ENCODE results near the gene NRG2. TPM values are rescaled to one million over a fixed set of nuclear protein-coding genes. Genes with fewer than 3 reads are reported as not detected.

NRG2 gene
- total RNA-seq, 4 donors from 2014 or later: 5.3 to 8.8 (median 7.5) TPM

DNA sequence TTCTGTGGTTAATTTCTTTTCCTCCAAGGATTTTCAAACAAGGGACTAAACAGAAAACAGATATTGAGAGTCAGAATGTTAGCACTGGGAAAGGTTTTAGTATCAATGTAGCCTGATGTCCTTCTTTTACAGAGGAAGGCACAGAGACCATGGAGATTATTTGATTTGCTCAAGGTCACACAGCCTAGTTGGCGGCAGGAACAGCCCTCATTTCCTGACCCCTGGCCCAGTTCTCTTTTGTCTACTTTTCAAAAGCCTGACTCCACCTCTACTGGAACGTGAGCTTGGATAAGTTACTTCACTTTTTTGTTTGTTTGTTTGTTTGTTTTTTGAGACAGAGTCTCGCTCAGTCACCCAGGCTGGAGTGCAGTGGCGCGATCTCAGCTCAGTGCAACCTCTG lies 6.6 kb upstream of the NRG2 start:
- WGBS, 2 donors: 80 to 87% methylated on average over 5 of the region's 5 CpGs
- TF ChIP-seq, protein P1, sequence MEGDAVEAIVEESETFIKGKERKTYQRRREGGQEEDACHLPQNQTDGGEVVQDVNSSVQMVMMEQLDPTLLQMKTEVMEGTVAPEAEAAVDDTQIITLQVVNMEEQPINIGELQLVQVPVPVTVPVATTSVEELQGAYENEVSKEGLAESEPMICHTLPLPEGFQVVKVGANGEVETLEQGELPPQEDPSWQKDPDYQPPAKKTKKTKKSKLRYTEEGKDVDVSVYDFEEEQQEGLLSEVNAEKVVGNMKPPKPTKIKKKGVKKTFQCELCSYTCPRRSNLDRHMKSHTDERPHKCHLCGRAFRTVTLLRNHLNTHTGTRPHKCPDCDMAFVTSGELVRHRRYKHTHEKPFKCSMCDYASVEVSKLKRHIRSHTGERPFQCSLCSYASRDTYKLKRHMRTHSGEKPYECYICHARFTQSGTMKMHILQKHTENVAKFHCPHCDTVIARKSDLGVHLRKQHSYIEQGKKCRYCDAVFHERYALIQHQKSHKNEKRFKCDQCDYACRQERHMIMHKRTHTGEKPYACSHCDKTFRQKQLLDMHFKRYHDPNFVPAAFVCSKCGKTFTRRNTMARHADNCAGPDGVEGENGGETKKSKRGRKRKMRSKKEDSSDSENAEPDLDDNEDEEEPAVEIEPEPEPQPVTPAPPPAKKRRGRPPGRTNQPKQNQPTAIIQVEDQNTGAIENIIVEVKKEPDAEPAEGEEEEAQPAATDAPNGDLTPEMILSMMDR (IDR thresholded peaks at IDR 0.05): no peak
- TF ChIP-seq POLR2A (IDR thresholded peaks at IDR 0.05): no peak
- H3K4me3 ChIP-seq (ENCODE audit: low read depth, poor library complexity, severe bottlenecking): no peak overlapping the region
- no peak for DNase-seq (ENCODE audit: low spot score in 2 of 2)
- intact Hi-C loops (cut with DNase I; ENCODE audit: low total_unique reads): no loop called here

DNA sequence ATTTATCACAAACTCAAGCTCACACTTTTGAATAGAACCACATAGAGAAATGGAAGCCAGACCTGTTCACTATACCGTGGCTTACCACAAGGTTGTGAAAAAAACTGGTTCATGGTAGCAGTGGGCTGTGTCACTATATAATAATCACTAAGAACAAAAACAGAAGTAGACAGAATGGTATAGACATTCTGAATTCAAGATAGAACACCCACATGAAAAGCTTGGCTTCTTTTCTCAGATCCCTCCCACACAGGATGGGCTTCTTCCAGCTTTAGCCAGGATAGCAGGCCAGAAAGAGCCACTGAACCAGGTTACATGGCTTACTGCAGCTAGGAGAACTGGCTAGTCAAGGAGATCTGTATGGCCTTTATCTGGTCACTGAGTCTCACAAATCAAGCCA lies 6.1 kb upstream of the NRG2 start:
- no peak overlapping the region for H3K4me3 ChIP-seq (ENCODE audit: low read depth, poor library complexity, severe bottlenecking)
- intact Hi-C loops (cut with DNase I; ENCODE audit: low total_unique reads): no loop called here
- TF ChIP-seq, protein P1 (IDR thresholded peaks at IDR 0.05): no peak
- no peak for TF ChIP-seq POLR2A (IDR thresholded peaks at IDR 0.05)
- WGBS, 2 donors: 76 to 81% methylated on average over 1 of the region's 1 CpG
- DNase-seq (ENCODE audit: low spot score in 2 of 2): no peak

DNA sequence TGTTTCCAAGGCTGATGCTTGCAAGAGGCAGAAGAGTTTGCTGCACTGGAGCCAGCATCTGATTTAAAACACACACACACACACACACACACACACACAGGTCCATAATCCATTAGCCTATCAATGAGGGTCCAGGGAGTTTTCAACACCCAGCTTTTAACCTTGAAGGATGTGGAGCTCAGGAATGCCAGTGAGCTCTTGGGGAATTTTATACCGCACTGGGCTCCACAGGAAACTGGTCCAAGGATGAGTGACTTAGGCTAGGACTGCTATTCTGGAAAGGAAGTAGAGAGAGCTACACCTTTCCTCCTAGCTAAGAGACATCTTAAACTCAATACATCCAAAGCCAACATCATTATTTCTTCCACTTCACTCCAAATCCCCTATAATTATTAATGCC lies 942 bp upstream of the NRG2 start:
- TF ChIP-seq, protein P1 (IDR thresholded peaks at IDR 0.05): no peak
- no peak for TF ChIP-seq POLR2A (IDR thresholded peaks at IDR 0.05)
- no peak overlapping the region for H3K4me3 ChIP-seq (ENCODE audit: low read depth, poor library complexity, severe bottlenecking)
- no peak for DNase-seq (ENCODE audit: low spot score in 2 of 2)
- 56 to 63% methylated on average over 1 of the region's 1 CpG for WGBS, 2 donors
- intact Hi-C loops (cut with DNase I; ENCODE audit: low total_unique reads): no loop called here

DNA sequence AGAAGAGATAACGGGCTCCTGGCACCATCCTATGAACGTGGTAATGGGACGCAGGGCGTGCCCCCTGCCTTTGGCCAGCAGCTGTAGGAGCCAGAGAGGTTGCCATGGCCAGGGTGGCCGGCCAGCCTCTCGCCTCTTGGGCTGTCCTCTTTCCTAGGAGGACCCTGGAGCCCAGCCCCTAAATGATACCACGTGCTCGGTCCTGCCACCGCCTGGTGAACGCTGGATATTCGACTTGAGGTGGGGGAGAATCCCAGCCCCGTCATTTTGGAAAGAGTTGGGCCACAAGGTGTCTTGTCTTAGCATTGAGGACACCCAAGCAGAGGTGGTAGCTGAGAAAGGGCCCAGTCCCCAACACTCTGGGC lies 391 bp upstream of the NRG2 start:
- WGBS, 2 donors: 1% methylated on average over 8 to 10 of the region's 12 CpGs
- intact Hi-C loops (cut with DNase I; ENCODE audit: low total_unique reads): no loop called here
- H3K4me3 ChIP-seq (ENCODE audit: low read depth, poor library complexity, severe bottlenecking): no peak overlapping the region
- no peak for DNase-seq (ENCODE audit: low spot score in 2 of 2)
- no peak for TF ChIP-seq POLR2A (IDR thresholded peaks at IDR 0.05)
- TF ChIP-seq, protein P1 (IDR thresholded peaks at IDR 0.05): no peak

DNA sequence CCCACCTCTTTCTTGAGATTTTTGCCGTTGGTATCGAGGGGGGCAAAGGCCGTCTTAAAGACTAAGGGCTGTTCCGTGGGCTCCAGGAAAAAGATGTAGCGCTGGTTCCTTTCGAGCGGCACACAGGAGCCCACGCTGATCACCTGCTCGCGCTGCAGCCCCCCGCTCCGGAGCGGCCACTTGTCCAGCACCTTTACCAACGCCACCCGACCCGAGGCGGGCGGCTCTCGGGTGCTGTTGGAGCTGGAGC lies 781 bp downstream of the NRG2 start:
- TF ChIP-seq POLR2A (IDR thresholded peaks at IDR 0.05): no peak
- TF ChIP-seq, protein P1 (IDR thresholded peaks at IDR 0.05): no peak
- H3K4me3 ChIP-seq (ENCODE audit: low read depth, poor library complexity, severe bottlenecking): peak overlapping the region; percentile 49
- 0 to 1% methylated on average over 15 to 19 of the region's 19 CpGs for WGBS, 2 donors
- intact Hi-C loops (cut with DNase I; ENCODE audit: low total_unique reads): no loop called here
- DNase-seq (ENCODE audit: low spot score in 2 of 2): no peak

DNA sequence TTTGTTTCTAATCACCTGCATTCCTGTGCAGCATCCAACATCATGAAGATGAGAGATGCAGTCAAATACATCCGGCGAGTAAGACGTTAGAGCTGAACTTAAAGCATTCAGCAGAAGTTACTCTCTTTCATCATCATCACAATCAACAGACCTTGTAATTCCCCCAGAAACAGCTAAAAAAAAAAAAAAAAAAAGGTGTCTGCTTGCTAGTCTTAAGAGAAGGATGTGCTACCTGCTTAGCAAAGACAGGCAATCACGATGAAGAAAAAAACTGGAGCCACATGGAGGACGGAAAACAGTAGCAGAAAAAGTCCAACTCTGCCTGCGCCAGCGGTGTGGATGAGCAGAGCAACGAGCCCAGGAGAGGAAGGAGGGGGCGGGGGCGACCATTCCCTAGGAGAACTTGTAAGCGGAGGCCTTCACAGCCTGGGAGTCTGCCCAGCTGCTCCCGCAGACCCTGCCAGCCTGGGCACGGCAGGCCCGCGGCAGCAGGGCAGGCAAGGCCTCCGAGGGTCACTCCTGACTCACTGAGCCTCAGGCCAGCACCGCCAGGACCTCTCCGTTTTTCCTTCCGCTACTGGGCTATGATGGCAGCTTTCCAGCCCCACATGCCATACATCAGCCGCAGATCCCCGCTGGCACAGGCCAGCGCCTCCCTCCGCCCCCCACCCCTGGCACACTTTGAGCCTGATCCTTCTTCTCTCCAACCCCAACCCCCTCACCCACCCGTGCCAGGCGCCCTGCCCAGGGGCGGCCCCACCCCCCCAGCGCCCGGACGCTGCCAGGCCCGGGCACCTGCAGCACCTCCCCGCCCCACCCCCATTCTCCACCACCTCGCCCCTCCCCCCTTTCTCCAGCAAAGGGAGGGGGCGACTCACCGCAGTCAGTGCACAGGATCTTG lies 1.4 kb downstream of the NRG2 start:
- WGBS, 2 donors: 6 to 8% methylated on average over 32 of the region's 34 CpGs
- DNase-seq (ENCODE audit: low spot score in 2 of 2): peak; percentile 18 to 87
- H3K4me3 ChIP-seq (ENCODE audit: low read depth, poor library complexity, severe bottlenecking): peak overlapping the region; percentile 49
- intact Hi-C loops (cut with DNase I; ENCODE audit: low total_unique reads): no loop called here
- TF ChIP-seq, protein P1 (IDR thresholded peaks at IDR 0.05): no peak
- no peak for TF ChIP-seq POLR2A (IDR thresholded peaks at IDR 0.05)
